Right ventricle myocardium superior (tissue), 1 donor: ENCODE data around the gene MYBPHL. TPM values are rescaled to one million over a fixed set of nuclear protein-coding genes. Genes with fewer than 3 reads are reported as not detected.

ENCODE experiments used
- ATAC-seq: fragments of 200-7000 bp; cut with Tn5 transposase; one replicate; pipeline ENCODE4 v1.9.1; 2020; ENCODE audit warnings: mild to moderate bottlenecking; ENCODE audit not compliant: poor library complexity
- DNase-seq: peaks from one replicate; pipeline ENCODE4 v3.0.0-alpha.2; 2020
- intact Hi-C: fragments of 100-400 bp; cut with DNase I; formaldehyde crosslinking; loops from one replicate; pipeline ENCODE4 v1.11.2; 2022
- total RNA-seq: library from RNA; stranded (reverse); fragmentation: NEBNext Ultra II Directional; extraction: Animal tissue kit (Norgen Biotek cat#: 25700); gene quantifications from one replicate; pipeline ENCODE4 v1.2.1, GENCODE V29; 2021
- donor health status: DM: no; HTN: yes; CAD: no; lungs with severe emphysema.

MYBPHL gene
- total RNA-seq, 1 donor from 2014 or later: 0.73 TPM

GRCh38 chr1:109249654-109250401 lies 57.0 kb downstream of the MYBPHL start:
- DNase-seq (peak; percentile 42), ATAC-seq (no peak)
- intact Hi-C loops: no loop called here

GRCh38 chr1:109248797-109249629 lies 57.8 kb downstream of the MYBPHL start, which contains the start of gene CELSR2:
Gene CELSR2, plus strand, starts transcription at chr1:109249539. Its CDS starts 541 bp downstream, at chr1:109250080.
- ATAC-seq (peak; percentile 84), DNase-seq (peak; percentile 71)
- intact Hi-C loops: no loop called here

GRCh38 chr1:109248444-109248796 lies 58.4 kb downstream of the MYBPHL start:
- intact Hi-C loops: no loop called here
- ATAC-seq (no peak), DNase-seq (no peak)

GRCh38 chr1:109247401-109248365 lies 59.1 kb downstream of the MYBPHL start:
- no peak for DNase-seq
- intact Hi-C loops: no loop called here
- no peak for ATAC-seq

- DNase-seq: no peak
- no peak for ATAC-seq
- intact Hi-C loops: no loop called here
Measured at GRCh38 chr1:109246141-109246551, 60.7 kb downstream of the MYBPHL start.

- intact Hi-C loops: no loop called here
- DNase-seq (no peak), ATAC-seq (no peak)
Measured at GRCh38 chr1:109243860-109244552, 62.8 kb downstream of the MYBPHL start.

- DNase-seq: no peak
- no peak for ATAC-seq
- intact Hi-C loops: no loop called here
Measured at GRCh38 chr1:109243221-109243620, 63.6 kb downstream of the MYBPHL start.

GRCh38 chr1:109242387-109242786 lies 64.4 kb downstream of the MYBPHL start:
- peak; percentile 28 for ATAC-seq
- intact Hi-C loops: no loop called here
- no peak for DNase-seq

Other genes starting within 250 kb of the MYBPHL start
- gene TAF13, start 231.0 kb downstream of the MYBPHL start, total RNA-seq: 56.9 TPM
- gene TMEM167B, start 216.2 kb downstream of the MYBPHL start, total RNA-seq: 31.1 TPM
- 0.19 TPM for gene ELAPOR1, start 192.9 kb downstream of the MYBPHL start, total RNA-seq
- 92.8 TPM for gene SARS1, start 93.1 kb downstream of the MYBPHL start, total RNA-seq
- 6.3 TPM for gene CELSR2, start 57.5 kb downstream of the MYBPHL start, total RNA-seq
- 0.73 TPM for gene PSRC1, start 23.9 kb downstream of the MYBPHL start, total RNA-seq
- 127 TPM for gene SORT1, start 90.9 kb upstream of the MYBPHL start, total RNA-seq
- gene PSMA5, start 119.4 kb upstream of the MYBPHL start, total RNA-seq: 56.8 TPM
- 28.9 TPM for gene SYPL2, start 159.5 kb upstream of the MYBPHL start, total RNA-seq
- gene ATXN7L2, start 176.9 kb upstream of the MYBPHL start, total RNA-seq: 2.4 TPM
- gene CYB561D1, start 187.1 kb upstream of the MYBPHL start, total RNA-seq: 5.3 TPM
- gene AMIGO1, start 202.7 kb upstream of the MYBPHL start, total RNA-seq: 19.3 TPM
- gene GPR61, start 232.9 kb upstream of the MYBPHL start, total RNA-seq: 0.32 TPM
- 2.4 TPM for gene GNAI3, start 241.6 kb upstream of the MYBPHL start, total RNA-seq